Neuronal stem cell (in vitro differentiated cells): ENCODE results near the gene RRBP1.

ENCODE experiments used
- DNase-seq: peaks from one replicate; pipeline ENCODE4 v3.0.0-alpha.2; 2013; ENCODE audit warnings: low spot score
- H2AFZ ChIP-seq: one replicate; pipeline ENCODE4 v1.6.1; 2013; ENCODE audit warnings: mild to moderate bottlenecking, low read length, inconsistent platforms
- H2AK5ac ChIP-seq: 2 replicates; pipeline ENCODE4 v1.6.1; 2013; ENCODE audit warnings: low read depth, mild to moderate bottlenecking, inconsistent platforms, low read length, moderate library complexity, mixed read lengths
- H2BK120ac ChIP-seq: 2 replicates; pipeline ENCODE4 v1.6.1; 2013; ENCODE audit warnings: low read depth, mild to moderate bottlenecking, inconsistent platforms, low read length, moderate library complexity, mixed read lengths
- H2BK12ac ChIP-seq: one replicate; pipeline ENCODE4 v1.6.1; 2013; ENCODE audit warnings: low read length, inconsistent platforms
- H2BK15ac ChIP-seq: 2 replicates; pipeline ENCODE4 v1.6.1; 2013; ENCODE audit warnings: mild to moderate bottlenecking, low read length, inconsistent platforms, mixed read lengths
- H2BK5ac ChIP-seq: one replicate; pipeline ENCODE4 v1.6.1; 2013; ENCODE audit warnings: inconsistent platforms, mild to moderate bottlenecking, low read length, moderate library complexity
- H3K14ac ChIP-seq: one replicate; pipeline ENCODE4 v1.6.1; 2013; ENCODE audit warnings: low read length, inconsistent platforms
- H3K18ac ChIP-seq: 2 replicates; pipeline ENCODE4 v1.6.1; 2013; ENCODE audit warnings: low read length, inconsistent platforms
- H3K23ac ChIP-seq: 2 replicates; pipeline ENCODE4 v1.6.1; 2013; ENCODE audit warnings: low read depth, mild to moderate bottlenecking, mixed read lengths, low read length, inconsistent platforms; ENCODE audit not compliant: poor library complexity
- H3K27ac ChIP-seq: replicated peaks from 3 replicates; pipeline ENCODE4 v1.5.1; 2013; ENCODE audit warnings: low read length, inconsistent platforms
- H3K27me3 ChIP-seq, 3 experiments: 2 replicates each; pipeline ENCODE4 v1.6.1; 2013; ENCODE audit warnings: low read length in 3 of 3, mild to moderate bottlenecking in 2 of 3, inconsistent platforms in 1 of 3, low read depth in 1 of 3, mixed read lengths in 1 of 3, moderate library complexity in 1 of 3; ENCODE audit not compliant: control insufficient read depth in 3 of 3, insufficient read depth in 3 of 3
- H3K36me3 ChIP-seq, 2 donors: replicated peaks in 1 of 2; 2 replicates each; pipeline ENCODE4 v1.6.1; 2013; ENCODE audit warnings: low read length in 2 of 2; ENCODE audit not compliant: control insufficient read depth in 2 of 2, insufficient read depth in 2 of 2
- H3K4ac ChIP-seq: 2 replicates; pipeline ENCODE4 v1.6.1; 2013; ENCODE audit warnings: inconsistent platforms, mild to moderate bottlenecking, low read length, moderate library complexity
- H3K4me1 ChIP-seq, 2 donors: 1 replicate in 1 of 2; 2 replicates in 1 of 2; pipeline ENCODE4 v1.6.1; 2013; ENCODE audit warnings: low read length in 2 of 2, low read depth in 1 of 2; ENCODE audit not compliant: control insufficient read depth in 2 of 2, insufficient read depth in 1 of 2
- H3K4me2 ChIP-seq: one replicate; pipeline ENCODE4 v1.6.1; 2013; ENCODE audit warnings: mild to moderate bottlenecking, low read length, inconsistent platforms; ENCODE audit not compliant: insufficient read depth, poor library complexity, severe bottlenecking
- H3K4me3 ChIP-seq, 2 donors: 2 replicates each; pipeline ENCODE4 v1.5.1; 2013; ENCODE audit warnings: low read length in 2 of 2, mild to moderate bottlenecking in 2 of 2, inconsistent platforms in 1 of 2, moderate library complexity in 1 of 2
- H3K79me1 ChIP-seq: one replicate; pipeline ENCODE4 v1.6.1; 2013; ENCODE audit warnings: low read depth, mild to moderate bottlenecking, inconsistent platforms, low read length, moderate library complexity
- H3K9ac ChIP-seq: one replicate; pipeline ENCODE4 v1.6.1; 2013; ENCODE audit warnings: mild to moderate bottlenecking, low read depth, low read length, inconsistent platforms; ENCODE audit not compliant: poor library complexity
- H3K9me3 ChIP-seq, 2 donors: replicated peaks in 1 of 2; 2 replicates each; pipeline versions ENCODE3 to v1.6.1; 2013; ENCODE audit warnings: low read length in 2 of 2, mild to moderate bottlenecking in 2 of 2, inconsistent platforms in 1 of 2, low read depth in 1 of 2, mixed read lengths in 1 of 2, moderate library complexity in 1 of 2; ENCODE audit not compliant: control insufficient read depth in 2 of 2, insufficient read depth in 1 of 2
- H4K8ac ChIP-seq: one replicate; pipeline ENCODE4 v1.6.1; 2013; ENCODE audit warnings: low read depth, mild to moderate bottlenecking, inconsistent platforms, low read length, moderate library complexity
- H4K91ac ChIP-seq: one replicate; pipeline ENCODE4 v1.6.1; 2013; ENCODE audit warnings: low read length, low read depth, mild to moderate bottlenecking, inconsistent platforms; ENCODE audit not compliant: poor library complexity
- WGBS, 2 donors: extraction: QIAGEN DNeasy Blood & Tissue Kit; methylation state at CpG; one replicate each; pipeline ENCODE4 v1.1.7; 2013; ENCODE audit warnings: missing lambda C conversion rate in 2 of 2, mixed read lengths in 1 of 2; ENCODE audit not compliant: insufficient read length in 2 of 2, insufficient replicate concordance in 1 of 2; ENCODE audit errors: extremely low coverage in 2 of 2; 5-methylcytosine and 5-hydroxymethylcytosine counted together

RRBP1 gene

DNA sequence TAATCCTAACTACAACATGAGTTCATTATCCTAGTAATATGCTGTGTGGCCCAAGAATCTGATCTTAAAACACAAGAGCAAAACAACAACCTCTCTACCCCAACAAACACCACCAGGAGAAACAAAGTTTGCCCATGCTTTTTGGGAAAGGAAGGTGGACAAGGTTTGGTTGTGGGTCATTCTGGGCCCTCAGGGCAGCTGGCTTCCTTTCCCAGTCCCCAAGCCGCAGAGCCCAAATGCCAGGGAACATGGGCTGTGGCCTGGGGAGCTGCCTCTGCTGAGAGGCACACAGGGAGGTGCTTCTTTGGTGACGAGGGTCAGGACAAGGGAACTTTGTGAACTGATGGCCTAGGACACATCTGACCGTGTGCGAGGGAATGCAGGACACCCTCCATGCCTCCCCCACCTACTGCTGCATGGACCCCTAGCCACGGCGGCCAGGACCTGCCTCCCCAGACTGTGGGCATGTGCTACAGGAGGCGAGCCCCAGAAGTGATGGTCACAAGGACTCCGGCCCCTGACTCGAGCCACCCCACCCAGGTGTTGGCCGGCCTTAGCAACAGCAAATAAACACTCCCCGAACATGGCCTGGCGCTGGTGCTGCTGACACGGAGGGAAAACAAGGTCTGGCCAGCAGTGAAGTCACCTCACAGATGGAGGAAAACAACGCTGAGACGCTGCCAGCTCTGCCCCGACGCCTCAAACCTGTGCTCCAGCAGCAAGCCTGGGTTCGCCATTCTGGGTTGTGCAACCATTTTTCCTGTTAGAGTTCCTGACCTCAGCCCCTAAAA lies 55.6 kb downstream of the RRBP1 start:
- DNase-seq, result no peak
- H3K27me3 ChIP-seq, result no peaks in the 10 kb centered on the region
- H4K91ac ChIP-seq, result peak overlapping the region; percentile 42
- H3K9ac ChIP-seq, result peak overlapping the region; percentile 74
- H3K23ac ChIP-seq, result peak overlapping the region; percentile 52
- no peak overlapping the region for H3K4me2 ChIP-seq
- peak overlapping the region; percentile 1 for H2BK12ac ChIP-seq
- H2BK15ac ChIP-seq, result peak overlapping the region; percentile 77
- H3K4ac ChIP-seq, result peak overlapping the region; percentile 61
- H4K8ac ChIP-seq, result peak overlapping the region; percentile 7
- peak overlapping the region; percentile 49 for H2BK120ac ChIP-seq
- peak overlapping the region in 1 of 2 donors; percentile 38 for H3K4me3 ChIP-seq
- peak overlapping the region; percentile 63 for H3K14ac ChIP-seq
- peaks cover 3% of the 10 kb centered on the region for H3K79me1 ChIP-seq
- no CpG with 5 or more reads among the region's 18 CpGs for WGBS, 2 donors
- no peak overlapping the region for H3K27ac ChIP-seq
- H3K9me3 ChIP-seq, result no peaks in the 10 kb centered on the region
- no peak overlapping the region for H2AK5ac ChIP-seq
- H3K4me1 ChIP-seq, result peaks cover 0 to 3% of the 10 kb centered on the region in 2 donors
- peak overlapping the region; percentile 74 for H3K18ac ChIP-seq
- H2AFZ ChIP-seq, result no peak overlapping the region
- no peak overlapping the region for H2BK5ac ChIP-seq
- H3K36me3 ChIP-seq, result peaks cover 22 to 31% of the 10 kb centered on the region in 2 donors

DNA sequence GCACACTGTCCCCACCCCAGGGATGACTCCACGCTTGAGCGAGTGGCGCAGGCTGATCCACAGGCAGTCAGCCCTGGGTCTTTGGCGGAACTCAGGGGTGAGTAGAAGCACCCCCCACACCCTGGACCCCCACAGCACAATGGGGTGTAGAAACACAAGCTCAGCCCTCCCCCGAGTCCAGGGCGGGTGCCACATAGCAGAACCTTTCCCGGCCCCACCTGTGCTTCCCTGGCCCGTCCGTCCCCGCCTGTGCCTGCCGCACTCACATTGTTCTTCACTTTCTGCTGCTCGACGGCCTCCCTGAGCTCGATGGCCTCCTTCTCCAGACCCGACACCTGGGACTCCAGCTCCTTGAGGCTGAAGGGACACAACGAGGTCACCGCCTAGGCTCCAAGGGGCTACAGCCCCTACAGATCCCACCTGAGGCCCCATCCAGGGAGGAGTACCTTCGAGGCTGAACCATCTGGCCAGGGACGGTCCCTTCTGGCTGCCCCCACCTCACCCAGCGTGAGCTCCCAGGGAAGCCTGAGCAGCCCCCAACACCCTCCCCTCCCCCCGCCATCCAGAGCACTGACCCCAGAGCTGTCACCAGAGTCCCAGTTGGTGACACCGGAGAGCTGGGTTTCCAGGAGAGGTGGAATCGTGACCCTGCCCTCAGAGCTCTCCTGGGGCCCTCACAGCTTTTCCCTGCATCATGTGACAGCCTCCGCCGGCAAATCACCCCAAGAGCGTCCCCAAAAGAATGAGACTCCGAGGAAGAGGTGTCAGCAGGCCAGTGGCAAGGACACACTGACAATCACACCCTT lies 56.6 kb downstream of the RRBP1 start:
- H3K9ac ChIP-seq, result peak overlapping the region; percentile 35
- H3K27ac ChIP-seq, result no peak overlapping the region
- H3K9me3 ChIP-seq, result no peaks in the 10 kb centered on the region
- no peak overlapping the region for H3K4ac ChIP-seq
- no peaks in the 10 kb centered on the region for H3K27me3 ChIP-seq
- H4K8ac ChIP-seq, result no peak overlapping the region
- peaks cover 3% of the 10 kb centered on the region for H3K79me1 ChIP-seq
- no peak for DNase-seq
- H3K14ac ChIP-seq, result no peak overlapping the region
- H4K91ac ChIP-seq, result no peak overlapping the region
- WGBS, 2 donors, result no CpG with 5 or more reads among the region's 27 CpGs
- peaks cover 21 to 40% of the 10 kb centered on the region in 2 donors for H3K36me3 ChIP-seq
- H3K4me3 ChIP-seq, result no peak overlapping the region
- H2BK15ac ChIP-seq, result no peak overlapping the region
- no peak overlapping the region for H2BK12ac ChIP-seq
- no peak overlapping the region for H2BK5ac ChIP-seq
- no peak overlapping the region for H3K18ac ChIP-seq
- H2BK120ac ChIP-seq, result no peak overlapping the region
- H3K23ac ChIP-seq, result peak overlapping the region; percentile 44
- H2AFZ ChIP-seq, result no peak overlapping the region
- peaks cover 0 to 3% of the 10 kb centered on the region in 2 donors for H3K4me1 ChIP-seq
- H2AK5ac ChIP-seq, result no peak overlapping the region
- H3K4me2 ChIP-seq, result no peak overlapping the region

DNA sequence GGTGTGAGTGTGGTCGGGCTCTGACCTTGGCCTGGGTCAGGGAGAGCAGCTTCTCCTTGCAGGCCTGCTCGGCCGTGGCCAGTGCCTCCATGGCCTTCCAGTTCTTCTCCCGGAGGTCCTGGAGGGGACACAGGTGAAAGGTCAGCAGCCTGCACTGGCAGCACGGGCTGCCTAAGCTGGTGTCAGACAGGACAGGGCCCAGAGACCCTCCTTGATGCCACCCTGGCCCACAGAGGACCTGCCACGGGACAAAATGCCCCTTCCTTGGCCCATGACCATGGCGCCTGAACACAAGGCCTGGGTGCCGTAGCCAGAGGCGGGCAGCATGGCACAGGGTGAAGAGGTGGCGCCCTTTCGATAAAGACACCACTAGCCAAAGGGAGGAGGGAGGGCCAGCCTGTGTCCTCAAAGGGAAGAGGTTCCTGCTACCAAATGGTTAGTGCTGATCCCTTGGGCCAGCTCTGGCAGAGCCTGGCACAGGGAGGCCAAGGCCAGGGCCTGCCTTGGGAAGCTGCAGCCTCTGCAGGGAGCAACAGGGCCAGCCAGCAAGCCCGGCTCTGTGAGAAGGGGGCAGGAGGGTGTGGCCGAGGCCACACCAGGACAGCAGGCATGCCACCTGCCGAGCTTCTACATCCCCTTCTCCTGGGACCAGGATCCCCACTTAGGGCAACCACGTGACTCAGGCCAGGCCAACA lies 57.3 kb downstream of the RRBP1 start:
- H3K36me3 ChIP-seq, result peaks cover 24 to 41% of the 10 kb centered on the region in 2 donors

More for the DNA sequence above, 57.3 kb downstream of the RRBP1 start:
- no peak overlapping the region for H2BK15ac ChIP-seq
- H3K27ac ChIP-seq, result no peak overlapping the region
- H3K14ac ChIP-seq, result no peak overlapping the region
- no peak overlapping the region for H3K4me3 ChIP-seq
- no peak overlapping the region for H4K91ac ChIP-seq
- DNase-seq, result no peak
- H2BK12ac ChIP-seq, result no peak overlapping the region
- peaks cover 0 to 3% of the 10 kb centered on the region in 2 donors for H3K4me1 ChIP-seq
- H3K4me2 ChIP-seq, result no peak overlapping the region
- H3K9ac ChIP-seq, result no peak overlapping the region
- no peak overlapping the region for H3K18ac ChIP-seq
- H3K23ac ChIP-seq, result peak overlapping the region; percentile 44
- no CpG with 5 or more reads among the region's 15 CpGs for WGBS, 2 donors
- H2BK120ac ChIP-seq, result no peak overlapping the region
- H2AFZ ChIP-seq, result no peak overlapping the region
- no peaks in the 10 kb centered on the region for H3K27me3 ChIP-seq
- peak overlapping the region; percentile 89 for H2BK5ac ChIP-seq
- H4K8ac ChIP-seq, result peak overlapping the region; percentile 20
- peaks cover under 1% of the 10 kb centered on the region for H3K79me1 ChIP-seq
- no peak overlapping the region for H3K4ac ChIP-seq
- no peaks in the 10 kb centered on the region for H3K9me3 ChIP-seq
- no peak overlapping the region for H2AK5ac ChIP-seq
